LoVo (cell line): ENCODE measurements around the gene SFSWAP.
"Not testable (repeated sequence)": the region's sequence is repeated elsewhere in the genome, so short reads cannot be mapped to it uniquely, and the experiment has no call there.

ENCODE experiments used
- DNase-seq: peaks from one replicate; pipeline ENCODE4 v3.0.0-alpha.2; 2016; ENCODE audit warnings: low spot score

The SFSWAP gene

DNA sequence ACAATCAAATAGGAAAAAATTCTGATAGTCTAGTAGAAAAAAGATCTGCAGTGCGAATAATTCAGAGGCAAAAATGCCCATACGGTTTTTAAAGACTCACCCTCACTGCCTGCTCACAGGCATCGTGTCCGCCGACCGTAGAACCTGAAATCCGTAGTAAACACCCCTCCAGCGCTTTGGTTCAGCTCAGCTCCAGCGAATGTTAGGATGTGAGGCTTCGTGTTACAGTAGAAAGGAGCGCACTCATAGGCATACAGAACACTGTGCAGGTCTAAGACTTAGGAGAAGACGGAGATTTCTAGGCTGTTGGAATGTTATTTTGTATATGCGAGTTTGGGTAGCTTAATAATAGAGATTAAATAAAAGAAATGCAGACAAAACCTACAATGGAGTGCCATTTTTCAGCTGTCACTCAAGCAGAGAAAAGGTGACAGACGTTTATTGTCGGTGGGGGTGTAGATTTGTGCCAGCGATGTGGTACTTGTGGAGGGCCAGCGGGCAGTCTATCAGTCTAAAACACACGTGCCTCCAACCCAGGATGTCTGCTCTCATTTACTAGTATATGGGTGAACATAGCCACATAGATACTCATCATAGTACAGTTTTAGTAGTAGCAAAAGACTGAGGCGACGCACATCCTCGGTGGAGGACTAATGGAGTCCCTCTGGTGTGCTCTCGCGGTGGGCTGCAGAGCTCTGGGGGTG, 25.7 kb downstream of the SFSWAP start:
- no peak for DNase-seq

DNA sequence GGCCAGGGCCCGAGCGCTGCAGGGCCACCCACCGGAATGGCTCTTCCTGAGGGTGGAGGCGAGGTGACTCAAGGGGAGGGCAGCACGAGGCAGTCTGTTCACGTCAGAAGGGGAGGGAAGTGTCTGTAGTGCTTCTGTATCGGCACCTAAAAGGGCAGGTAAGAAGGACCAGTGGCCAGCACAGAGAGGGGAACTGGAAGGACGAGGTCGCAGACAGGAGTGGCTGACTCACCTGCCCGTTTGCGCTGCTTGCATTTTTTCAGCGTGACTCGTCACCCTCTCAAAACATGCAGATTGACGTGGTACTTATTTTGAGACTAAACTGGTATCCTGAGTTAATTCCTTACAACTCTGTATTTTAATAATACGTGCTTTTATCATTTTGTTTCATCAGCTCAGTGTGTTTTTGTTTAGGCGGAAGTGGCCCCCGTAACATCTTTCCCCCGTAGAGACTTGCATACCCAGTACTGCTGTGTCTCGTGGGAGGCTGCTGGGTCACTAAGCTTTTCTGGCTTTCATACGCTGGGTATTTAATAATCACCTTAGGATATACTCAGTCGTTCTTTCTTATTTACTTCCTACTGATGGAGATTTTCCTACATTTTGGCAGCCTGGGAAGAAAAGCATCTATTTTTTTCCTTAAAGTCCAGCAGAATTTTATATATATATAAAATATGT, 26.4 kb downstream of the SFSWAP start:
- peak; percentile 18 for DNase-seq

DNA sequence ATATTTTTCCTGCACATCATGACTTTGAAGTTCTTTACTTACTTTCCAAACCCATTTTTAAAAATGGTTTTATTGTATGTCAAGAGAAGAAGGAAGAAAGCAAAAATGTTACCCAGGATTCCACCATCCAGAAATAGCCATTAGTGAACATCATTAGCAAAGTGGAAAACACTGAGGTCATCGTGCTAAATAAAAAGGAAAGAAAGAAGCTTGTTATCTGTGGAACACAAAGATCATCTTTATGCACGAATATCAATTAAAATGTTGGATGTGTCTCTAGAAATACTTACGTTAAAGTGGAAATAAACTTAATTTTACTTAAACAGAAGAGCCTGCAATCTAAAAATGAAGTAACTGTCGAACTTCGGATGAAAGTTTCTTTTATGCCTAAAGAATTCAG, 27.3 kb downstream of the SFSWAP start:
- no peak for DNase-seq

DNA sequence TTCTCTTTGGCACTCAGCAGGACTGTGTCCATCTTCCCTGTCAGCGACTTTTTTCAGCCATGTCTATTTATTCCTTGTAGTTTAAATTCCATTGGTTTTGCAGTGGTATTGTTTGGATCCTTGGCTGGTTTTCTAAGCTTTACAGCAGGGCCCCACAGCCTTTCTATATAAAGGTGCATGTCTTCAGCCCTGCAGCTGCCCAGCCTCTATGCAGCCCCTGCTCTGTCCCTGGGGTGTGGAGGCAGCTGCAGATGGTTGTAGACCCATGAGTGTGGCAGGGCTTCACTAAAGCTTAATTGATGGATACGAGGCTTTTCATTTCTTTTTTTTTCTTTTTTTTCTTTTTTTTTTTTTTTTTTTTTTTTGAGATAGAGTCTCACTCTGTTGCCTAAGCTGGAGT, 29.7 kb downstream of the SFSWAP start:
- DNase-seq = no peak

DNA sequence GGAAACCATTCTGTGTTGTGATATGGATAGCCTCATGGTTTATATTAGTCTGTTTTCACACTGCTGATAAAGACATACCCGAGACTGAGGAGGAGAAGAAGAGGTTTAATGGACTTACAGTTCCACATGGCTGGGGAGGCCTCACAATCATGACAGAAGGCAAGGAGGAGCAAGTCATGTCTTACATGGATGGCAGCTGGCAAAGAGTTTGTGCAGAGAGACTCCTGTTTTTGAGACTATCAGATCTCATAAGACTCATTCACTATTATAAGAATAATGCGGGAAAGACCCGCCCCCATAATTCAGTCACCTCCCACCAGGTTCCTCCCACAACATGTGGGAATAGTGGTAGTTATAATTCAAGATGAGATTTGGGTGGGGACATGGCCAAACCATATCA, 31.9 kb downstream of the SFSWAP start:
- not testable (repeated sequence) for DNase-seq

DNA sequence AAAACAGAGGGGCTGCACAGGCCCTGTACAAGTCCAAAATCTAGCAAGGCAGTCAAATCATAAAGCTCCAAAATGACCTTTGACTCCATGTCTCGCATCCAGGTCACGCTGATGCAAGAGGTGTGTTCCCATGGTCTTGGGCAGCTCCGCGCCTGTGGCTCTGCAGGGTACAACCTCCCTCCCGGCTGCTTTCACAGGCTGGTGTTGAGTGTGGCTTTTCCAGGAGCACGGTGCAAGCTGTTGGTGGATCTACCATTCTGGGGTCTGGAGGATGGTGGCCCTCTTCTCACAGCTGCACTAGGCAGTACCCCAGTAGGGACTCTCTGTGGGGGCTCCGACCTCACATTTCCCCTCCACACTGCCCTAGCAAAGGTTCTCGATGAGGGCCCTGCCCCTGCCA, 32.5 kb downstream of the SFSWAP start:
- not testable (repeated sequence) for DNase-seq

DNA sequence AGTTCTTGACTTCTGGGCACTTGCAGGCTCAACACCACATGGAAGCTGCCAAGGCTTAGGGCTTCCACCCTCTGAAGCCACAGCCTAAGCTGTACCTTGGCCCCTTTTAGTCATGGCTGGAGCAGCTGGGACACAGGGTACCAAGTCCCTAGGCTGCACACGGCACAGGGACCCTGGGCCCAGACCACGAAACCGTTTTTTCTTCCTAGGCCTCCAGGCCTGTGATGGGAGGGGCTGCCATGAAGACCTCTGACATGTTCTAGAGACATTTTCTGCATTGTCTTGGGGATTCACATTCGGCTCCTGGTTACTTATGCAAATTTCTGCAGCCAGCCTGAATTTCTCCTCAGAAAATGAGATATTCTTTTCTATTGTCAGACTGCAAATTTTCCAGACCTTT, 33.0 kb downstream of the SFSWAP start:
- DNase-seq = not testable (repeated sequence)

DNA sequence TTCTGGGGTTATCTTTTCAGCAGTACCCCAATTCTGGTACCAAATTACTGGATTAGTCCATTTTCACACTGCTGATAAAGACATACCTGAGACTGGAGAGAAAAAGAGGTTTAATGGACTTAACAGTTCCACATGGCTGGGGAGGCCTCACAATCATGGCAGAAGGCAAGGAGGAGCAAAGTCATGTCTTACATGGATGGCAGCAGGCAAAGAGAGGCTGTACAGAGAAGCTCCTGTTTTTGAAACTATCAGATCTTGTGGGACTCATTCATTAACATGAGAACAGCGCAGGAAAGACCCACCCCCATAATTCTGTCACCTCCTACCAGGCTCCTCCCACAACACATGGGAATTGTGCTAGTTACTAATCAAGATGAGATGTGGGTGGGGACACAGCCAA, 33.8 kb downstream of the SFSWAP start:
- not testable (repeated sequence) for DNase-seq

DNA sequence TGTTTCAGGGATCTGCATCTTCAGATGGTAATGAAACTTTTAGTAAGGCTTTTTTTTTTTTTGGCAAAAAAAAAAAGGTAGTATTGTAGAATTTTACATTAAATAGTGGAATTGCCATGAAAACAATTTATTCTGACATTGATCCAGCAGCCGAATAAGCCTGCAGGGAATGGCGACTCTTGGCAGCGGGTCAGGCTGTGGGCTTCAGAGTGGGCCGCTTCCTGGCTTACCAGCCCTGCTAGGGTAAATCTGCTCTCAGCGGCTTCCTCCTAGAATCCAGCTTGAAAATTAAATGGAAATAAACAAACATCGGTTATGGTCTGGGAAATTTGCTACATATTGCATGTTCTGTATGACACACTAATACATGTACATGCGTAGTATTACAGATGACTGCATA, 34.8 kb downstream of the SFSWAP start:
- DNase-seq = no peak

DNA sequence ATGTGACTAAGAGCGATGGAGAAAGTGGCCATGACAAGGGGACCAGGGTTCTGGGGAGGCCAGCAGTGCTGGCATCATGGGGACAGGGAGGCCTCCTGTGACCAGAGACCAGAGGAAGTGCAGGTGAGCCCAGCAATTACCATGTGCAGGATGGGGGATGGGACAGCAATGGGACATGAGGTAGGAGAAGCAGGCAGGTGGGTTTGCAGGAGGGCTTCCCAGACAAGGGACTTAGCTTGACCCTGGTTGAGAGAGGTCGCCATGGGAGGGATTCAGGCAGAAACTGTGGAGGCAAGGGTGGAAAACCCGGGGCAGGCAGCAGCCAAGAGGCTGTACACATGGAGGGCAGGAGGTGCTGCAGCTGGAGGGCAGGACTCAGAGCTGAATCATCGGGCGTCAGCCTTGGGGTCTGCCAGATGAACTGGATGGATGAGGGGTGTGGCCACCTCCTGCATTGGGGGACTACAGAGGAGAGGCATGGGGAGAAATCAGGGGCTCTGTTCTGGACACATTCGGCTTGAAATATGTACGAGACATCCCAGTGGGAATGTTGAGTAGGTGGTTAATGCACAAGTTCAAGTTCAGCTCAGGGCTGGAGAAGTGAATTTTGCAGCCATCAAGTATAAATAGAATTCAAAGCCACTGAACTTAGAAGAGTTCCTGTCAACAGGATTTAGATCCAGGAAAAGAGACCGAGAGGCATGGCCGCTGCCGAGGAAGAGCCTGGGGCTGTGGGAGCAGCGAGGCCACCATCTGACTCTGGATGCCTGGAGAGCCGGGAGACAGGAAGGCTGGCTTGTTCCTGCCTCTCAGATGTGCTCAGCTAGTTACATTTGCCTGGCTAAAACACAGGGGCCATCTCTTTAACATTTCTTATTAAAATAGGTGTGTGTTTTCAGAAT, 36.6 kb downstream of the SFSWAP start:
- DNase-seq = no peak

DNA sequence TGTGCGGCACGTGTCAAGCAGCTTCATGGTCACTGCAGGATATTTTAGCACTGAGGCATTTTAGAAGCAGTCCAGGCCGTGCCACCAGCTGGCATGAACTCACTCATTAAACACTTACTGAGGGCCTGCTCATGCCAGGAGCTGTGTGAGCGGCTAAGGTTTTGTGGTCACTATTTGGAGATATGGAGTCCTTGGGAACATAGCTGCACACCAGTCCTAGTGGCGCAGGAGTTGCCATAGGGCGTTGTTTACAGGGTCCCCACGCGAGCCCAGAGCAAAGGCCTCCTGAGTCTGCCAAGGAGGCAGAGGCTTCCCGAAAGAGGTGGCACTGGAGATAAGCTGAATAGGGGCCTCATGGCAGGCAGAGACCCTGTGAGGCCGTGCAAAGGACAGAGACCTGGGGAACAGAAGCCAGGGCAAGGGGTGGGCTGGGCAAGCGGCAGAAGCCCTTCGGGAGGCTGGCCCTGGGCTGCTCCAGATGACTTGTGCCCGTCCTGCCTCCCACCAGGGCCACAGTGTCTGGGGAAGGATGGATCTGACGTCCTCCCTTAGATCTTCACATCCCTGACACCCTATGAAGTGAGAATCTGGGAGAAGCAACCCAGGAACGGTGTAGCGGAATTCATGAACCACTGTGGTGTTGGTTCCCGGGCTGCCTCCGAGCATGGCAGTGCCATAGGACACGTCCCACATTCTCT, 38.9 kb downstream of the SFSWAP start:
- DNase-seq = no peak

DNA sequence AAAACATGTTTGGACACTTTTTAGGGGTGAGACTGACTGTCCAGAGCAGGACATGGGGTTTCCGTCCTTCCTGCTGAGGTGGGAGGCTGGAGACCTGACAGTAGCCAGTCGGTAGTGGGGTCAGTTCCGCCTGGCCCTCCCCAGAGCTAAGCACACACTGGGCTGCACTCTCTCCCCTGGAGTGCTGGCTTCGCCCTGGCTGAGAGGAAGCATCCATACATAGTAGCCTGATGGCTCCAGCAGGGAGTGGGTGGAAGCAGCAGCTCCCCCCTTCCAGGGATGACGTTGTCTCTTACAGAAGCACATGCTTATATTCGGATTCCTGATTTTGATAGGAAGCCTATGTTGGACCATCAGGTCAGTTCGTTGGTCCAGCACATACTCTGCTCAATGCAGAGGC, 40.4 kb downstream of the SFSWAP start:
- no peak for DNase-seq

DNA sequence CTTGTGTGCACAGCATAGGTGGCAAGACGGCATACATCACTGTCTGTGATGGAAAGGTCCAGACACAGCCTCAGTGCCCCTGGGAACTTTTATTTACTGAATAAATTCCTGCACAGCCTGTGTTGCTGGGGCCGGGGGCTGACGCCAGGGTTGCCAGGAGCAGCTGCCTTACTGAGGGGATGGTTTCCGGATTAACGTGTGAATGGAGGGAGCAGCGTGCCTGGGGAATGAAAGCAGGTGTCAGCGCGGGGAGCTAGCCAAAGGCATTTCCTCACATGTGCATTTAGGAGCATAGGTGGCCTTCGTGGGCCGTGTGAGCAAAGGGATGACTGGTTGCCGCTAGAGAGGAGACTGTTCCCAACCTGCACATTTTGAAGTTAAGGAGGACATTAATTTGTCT, 41.6 kb downstream of the SFSWAP start:
- DNase-seq = no peak

DNA sequence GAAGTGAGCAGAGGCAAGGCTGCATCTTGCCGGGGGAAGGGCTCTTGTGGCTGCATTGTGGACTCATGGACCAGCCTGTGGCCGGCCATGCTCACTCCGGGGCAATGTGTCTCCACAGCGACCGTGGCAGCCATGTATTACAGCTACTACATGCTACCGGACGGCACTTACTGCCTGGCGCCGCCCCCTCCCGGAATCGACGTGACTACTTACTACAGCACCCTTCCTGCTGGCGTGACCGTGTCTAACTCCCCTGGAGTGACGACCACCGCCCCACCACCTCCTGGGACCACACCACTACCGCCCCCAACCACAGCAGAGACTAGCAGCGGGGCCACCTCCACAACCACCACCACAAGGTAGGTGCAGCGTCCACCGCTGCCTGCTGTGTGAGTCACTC, 42.1 kb downstream of the SFSWAP start:
- DNase-seq = no peak

DNA sequence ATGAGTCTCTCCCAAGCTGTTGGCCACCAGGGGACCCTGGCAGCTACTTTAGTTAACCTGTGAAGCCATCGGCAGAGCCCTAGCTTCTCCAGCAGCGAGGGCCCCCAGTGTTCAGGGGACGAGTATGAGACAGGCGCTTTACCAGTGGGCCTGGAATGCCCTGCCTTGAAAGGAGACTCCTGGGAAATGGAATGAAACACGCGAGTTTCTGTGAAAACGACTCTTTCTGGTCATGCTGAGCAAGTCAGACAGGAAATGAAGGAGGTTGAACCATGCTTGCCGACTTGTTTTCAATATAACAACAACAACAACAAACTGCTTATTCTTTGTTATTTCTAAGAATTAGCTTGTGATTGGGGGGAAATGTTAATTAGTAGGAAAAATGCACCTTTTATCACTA, 42.9 kb downstream of the SFSWAP start:
- DNase-seq = no peak

DNA sequence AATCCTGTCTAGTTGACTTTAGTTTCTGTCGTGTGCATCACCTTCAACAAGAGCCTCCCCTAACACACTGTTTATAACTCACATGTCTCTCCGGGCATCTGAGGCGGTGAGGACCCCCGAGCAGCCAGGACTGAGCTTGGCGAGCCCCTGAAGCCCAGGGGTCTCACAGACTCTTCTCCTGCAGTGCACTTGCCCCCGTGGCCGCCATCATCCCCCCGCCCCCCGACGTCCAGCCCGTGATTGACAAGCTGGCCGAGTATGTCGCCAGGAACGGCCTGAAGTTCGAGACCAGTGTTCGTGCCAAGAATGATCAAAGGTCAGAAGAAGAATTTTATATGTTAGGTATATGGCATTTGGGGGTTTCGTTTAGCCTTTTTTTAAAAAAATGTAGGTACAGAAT, 43.3 kb downstream of the SFSWAP start:
- DNase-seq = no peak

DNA sequence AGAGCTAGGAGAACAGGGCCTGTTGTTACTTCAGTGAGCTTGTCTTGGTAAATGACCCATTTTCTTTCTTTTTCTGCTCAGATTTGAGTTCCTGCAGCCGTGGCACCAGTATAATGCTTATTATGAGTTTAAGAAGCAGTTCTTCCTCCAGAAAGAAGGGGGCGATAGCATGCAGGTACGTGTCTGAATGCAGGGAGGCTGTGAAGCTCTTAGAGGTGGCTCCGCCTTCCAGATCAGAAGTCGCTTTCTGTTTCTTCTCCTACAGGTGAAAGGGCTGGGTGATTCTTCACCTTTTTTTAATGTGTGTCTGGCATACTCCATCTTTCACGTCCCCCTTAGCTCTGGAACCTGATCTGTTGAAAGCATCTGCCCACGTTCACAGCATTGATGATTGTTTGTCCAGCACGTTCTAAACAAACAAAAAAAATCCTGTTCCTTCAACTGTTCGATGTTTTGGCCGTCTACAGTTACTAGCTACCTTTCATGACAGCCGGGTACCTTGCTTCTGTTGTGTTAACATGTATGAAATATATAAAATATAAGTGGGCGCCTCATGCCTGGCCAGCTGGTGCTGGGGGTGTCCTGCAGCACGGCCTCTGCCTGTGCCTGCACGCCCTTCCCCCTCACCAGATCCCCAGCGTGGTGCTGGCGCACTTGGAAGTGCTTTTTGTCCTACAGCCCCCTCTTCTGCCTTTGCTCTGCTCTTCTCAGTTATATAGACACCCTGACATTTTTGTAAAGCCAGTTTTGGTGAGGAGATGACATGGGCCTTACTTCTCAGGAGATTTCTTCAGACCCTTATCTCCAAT, 44.6 kb downstream of the SFSWAP start:
- DNase-seq = peak; percentile 28

DNA sequence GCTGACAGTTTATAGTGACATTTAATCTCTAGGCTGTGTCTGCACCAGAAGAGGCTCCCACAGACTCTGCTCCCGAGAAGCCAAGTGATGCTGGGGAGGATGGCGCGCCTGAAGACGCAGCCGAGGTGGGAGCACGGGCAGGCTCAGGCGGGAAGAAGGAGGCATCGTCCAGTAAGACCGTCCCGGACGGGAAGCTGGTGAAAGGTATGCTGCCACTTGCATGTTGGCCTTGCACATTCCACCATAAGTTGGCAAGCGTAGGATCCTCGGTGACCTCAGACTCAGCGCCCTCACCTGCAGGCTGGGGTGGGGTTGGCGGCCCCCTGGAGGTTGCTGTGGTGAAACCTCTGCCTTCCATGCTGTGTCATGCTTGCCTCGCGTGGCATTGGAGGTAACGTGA, 45.6 kb downstream of the SFSWAP start:
- DNase-seq = no peak

DNA sequence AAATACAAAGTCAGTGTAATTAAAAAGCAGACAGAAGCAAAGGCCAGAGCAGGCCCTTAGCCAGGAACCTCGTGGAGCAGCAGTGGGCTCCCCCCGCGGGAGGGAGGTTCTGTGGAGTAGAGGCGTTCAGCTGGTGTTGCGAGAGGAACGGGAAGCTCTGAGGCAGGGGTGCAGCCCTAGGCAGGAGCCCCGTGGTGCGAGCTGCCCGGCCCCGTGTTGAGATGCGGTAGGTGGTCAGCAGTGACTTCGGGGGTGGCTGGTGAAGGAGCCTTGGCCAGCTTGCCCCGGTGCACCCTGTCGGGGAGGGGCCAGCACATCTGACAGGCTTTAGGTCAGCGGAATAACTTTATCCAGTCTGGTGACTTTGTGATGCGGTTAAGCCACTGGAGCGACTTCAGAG, 46.2 kb downstream of the SFSWAP start:
- no peak for DNase-seq

DNA sequence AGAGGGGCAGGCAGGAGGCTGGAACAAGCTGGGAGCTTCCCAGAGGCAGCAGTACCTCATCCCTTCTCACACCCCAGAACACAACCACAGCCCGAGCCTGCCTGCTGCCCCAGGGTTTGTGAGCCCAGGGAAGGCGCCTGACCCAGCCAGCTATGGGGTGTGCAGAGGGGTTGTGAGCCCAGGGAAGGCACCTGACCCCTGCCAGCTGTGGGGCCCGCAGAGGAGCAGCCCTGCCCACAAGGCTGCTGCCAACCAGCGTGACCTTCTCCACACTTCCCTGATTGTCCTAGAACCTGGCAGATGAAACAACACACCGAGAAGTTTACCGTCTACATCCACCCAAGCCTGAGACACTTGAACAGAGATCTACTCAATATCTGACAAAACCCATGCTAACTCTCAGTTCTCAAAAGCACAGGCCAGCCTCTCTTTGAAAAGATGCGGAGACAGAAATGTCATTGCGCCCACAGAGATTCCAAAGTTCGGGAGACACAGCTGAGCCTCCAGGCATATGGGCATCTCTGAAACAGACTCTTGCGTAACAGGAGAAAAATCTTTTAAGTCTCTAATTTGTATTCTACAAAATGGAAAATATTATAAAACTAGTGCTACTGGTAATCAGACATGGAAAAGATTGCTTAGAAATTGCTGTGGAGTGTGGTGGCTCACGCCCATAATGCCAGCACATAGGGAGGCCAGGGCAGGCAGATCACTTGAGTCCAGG, 47.3 kb downstream of the SFSWAP start:
- DNase-seq = no peak

DNA sequence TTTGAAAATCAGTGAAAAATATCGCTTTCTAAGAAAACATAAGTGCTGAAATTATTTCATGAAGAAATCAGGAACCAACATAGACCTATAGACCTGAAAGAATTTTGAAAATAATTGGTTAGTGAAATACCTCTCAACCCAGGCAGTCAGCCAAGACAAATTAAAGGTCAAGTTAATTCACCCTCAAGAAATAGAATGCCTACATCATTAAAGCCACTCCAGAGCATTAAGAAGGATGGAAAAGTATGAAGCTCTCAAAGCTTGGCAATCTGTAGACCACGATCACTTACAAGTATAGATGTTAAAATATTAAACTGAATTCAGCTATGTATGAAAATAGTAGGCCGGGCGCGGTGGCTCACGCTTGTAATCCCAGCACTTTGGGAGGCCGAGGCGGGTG, 48.3 kb downstream of the SFSWAP start:
- DNase-seq = no peak
